ENCODE results near the gene CELF1. TPM values are rescaled to one million over a fixed set of nuclear protein-coding genes. Genes with fewer than 3 reads are reported as not detected.

Gene CELF1
- total and polyA plus RNA-seq, 10 of the 15 experiments (the other 5 are each of a cell fraction or from before 2014, with no cell fraction given), result 35.3 to 128 (median 85.7) TPM

DNA sequence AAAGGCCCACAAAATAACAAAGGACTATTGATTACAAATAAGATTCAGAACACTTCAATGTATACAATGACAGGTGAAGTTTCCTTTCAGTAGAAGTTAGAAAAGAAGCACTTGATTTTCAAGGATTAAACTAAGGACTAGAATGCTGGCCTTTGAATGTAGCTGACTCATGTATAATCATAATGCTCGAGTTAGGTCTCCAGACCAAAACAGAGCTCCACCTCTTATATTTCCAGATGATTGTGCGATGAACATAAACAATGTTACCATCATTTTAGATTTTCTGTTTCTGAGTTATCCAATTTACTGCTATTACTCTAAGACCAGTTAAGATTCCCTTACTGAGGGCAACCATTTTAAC is 63.6 kb downstream of the CELF1 start:
- 48% methylated on average over 2 of the region's 2 CpGs for WGBS (ENCODE audit: insufficient coverage, insufficient replicate concordance, low lambda C conversion rate, missing lambda C conversion rate)
- H3K4me3 ChIP-seq, result no peak overlapping the region
- CTCF ChIA-PET, result interaction anchor here (1.3 kb wide), 1 partner anchor 127 kb away, joined by 4 read pairs; no protein-coding TSS in a partner anchor
- BruUV-seq (replicated peaks), result no TSS peak
- RAD21 ChIA-PET (ENCODE audit: unreplicated experiment), result no interaction called here
- ATAC-seq (no peak), DNase-seq (ENCODE audit: low read depth, low spot score) (no peak), FAIRE-seq (no peak)
- intact Hi-C loops (cut with micrococcal nuclease; ENCODE audit: unreplicated experiment) (no loop called here), in situ Hi-C loops (cut with MboI) (no loop called here)
- H3K9me3 ChIP-seq (replicated peaks; ENCODE audit: control insufficient read depth, insufficient read depth, low read length), result no peaks in the 10 kb centered on the region
- H3K4me2 ChIP-seq (ENCODE audit: control insufficient read depth, insufficient read depth), result no peak overlapping the region
- peaks cover 6 to 21% of the 10 kb centered on the region in 2 experiments for H3K36me3 ChIP-seq (ENCODE audit: control insufficient read depth in 2 of 2, insufficient read depth in 2 of 2, low read length in 1 of 2)
- H3K27ac ChIP-seq (ENCODE audit: control insufficient read depth, insufficient read depth), result no peak overlapping the region
- no peaks in the 10 kb centered on the region for H4K20me1 ChIP-seq (ENCODE audit: control insufficient read depth, insufficient read depth)
- peaks cover 21% of the 10 kb centered on the region for H3K79me2 ChIP-seq (ENCODE audit: control insufficient read depth, insufficient read depth, low read length)
- TF ChIP-seq LARP7 (IDR thresholded peaks at IDR 0.05), result no peak
- TF ChIP-seq NR2C1 (IDR thresholded peaks at IDR 0.05), result no peak
- TF ChIP-seq RBBP5 (conservative IDR thresholded peaks at IDR 0.05), result no peak
- TF ChIP-seq EP300 (IDR thresholded peaks at IDR 0.05; ENCODE audit: borderline replicate concordance in 1 of 2, control insufficient read depth in 1 of 2, low read depth in 2 of 2, low read length in 2 of 2), result no peak
- TF ChIP-seq, protein P1, sequence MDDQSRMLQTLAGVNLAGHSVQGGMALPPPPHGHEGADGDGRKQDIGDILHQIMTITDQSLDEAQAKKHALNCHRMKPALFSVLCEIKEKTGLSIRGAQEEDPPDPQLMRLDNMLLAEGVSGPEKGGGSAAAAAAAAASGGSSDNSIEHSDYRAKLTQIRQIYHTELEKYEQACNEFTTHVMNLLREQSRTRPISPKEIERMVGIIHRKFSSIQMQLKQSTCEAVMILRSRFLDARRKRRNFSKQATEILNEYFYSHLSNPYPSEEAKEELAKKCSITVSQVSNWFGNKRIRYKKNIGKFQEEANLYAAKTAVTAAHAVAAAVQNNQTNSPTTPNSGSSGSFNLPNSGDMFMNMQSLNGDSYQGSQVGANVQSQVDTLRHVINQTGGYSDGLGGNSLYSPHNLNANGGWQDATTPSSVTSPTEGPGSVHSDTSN (IDR thresholded peaks at IDR 0.05; ENCODE audit: insufficient replicate concordance, low read depth, low read length), result no peak
- TF ChIP-seq SP1 (IDR thresholded peaks at IDR 0.05; ENCODE audit: low read depth, low read length), result no peak
- TF ChIP-seq NR2F1 (conservative IDR thresholded peaks at IDR 0.05), result no peak
- TF ChIP-seq ZZZ3 (IDR thresholded peaks at IDR 0.05; ENCODE audit: control insufficient read depth, insufficient read length, low read depth), result no peak
- TF ChIP-seq, protein P2, sequence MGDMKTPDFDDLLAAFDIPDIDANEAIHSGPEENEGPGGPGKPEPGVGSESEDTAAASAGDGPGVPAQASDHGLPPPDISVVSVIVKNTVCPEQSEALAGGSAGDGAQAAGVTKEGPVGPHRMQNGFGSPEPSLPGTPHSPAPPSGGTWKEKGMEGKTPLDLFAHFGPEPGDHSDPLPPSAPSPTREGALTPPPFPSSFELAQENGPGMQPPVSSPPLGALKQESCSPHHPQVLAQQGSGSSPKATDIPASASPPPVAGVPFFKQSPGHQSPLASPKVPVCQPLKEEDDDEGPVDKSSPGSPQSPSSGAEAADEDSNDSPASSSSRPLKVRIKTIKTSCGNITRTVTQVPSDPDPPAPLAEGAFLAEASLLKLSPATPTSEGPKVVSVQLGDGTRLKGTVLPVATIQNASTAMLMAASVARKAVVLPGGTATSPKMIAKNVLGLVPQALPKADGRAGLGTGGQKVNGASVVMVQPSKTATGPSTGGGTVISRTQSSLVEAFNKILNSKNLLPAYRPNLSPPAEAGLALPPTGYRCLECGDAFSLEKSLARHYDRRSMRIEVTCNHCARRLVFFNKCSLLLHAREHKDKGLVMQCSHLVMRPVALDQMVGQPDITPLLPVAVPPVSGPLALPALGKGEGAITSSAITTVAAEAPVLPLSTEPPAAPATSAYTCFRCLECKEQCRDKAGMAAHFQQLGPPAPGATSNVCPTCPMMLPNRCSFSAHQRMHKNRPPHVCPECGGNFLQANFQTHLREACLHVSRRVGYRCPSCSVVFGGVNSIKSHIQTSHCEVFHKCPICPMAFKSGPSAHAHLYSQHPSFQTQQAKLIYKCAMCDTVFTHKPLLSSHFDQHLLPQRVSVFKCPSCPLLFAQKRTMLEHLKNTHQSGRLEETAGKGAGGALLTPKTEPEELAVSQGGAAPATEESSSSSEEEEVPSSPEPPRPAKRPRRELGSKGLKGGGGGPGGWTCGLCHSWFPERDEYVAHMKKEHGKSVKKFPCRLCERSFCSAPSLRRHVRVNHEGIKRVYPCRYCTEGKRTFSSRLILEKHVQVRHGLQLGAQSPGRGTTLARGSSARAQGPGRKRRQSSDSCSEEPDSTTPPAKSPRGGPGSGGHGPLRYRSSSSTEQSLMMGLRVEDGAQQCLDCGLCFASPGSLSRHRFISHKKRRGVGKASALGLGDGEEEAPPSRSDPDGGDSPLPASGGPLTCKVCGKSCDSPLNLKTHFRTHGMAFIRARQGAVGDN (IDR thresholded peaks at IDR 0.05), result no peak
- POLR2A ChIA-PET, result interaction anchor here (0.6 to 0.8 kb wide), 2 partner anchors 9 to 77 kb away, joined by 3 to 4 read pairs; no protein-coding TSS in a partner anchor
- SMC1A ChIA-PET (ENCODE audit: uncharacterized antibody, unreplicated experiment), result interaction anchor here (0.7 to 2.6 kb wide), 3 partner anchors 10 to 77 kb away, joined by 3 to 19 read pairs (median 3); no protein-coding TSS in a partner anchor
- no peaks in the 10 kb centered on the region for H3K27me3 ChIP-seq (replicated peaks in 1 of 2; ENCODE audit: control insufficient read depth in 2 of 2, insufficient read depth in 2 of 2, low read length in 1 of 2)
- H3K9ac ChIP-seq (ENCODE audit: control insufficient read depth, insufficient read depth, low read length), result no peak overlapping the region
- H3K4me1 ChIP-seq (ENCODE audit: control insufficient read depth, insufficient read depth, low read length), result no peaks in the 10 kb centered on the region
- H2AFZ ChIP-seq (ENCODE audit: control insufficient read depth, low read depth, low read length), result no peak overlapping the region
